ENCODE measurements around the gene DSCAM.

DSCAM gene

DNA sequence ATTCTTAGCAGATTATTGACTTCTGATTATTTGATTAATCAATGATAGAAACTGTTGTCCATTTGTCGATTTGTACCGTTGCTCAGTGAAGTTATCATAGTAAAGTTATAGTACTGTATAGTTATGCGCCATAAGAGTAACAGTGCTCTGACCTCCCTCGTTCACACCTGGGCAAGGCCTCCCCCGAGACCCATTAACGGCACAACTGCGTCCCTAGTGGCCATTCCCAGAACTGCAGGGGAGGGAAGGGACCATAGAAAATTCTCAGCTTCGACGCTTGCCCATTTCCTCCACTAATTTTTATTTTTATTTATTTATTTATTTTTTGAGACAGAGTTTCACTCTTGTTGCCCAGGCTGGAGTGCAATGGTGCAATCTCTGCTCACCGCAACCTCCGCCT, 334.4 kb downstream of the DSCAM start:
- DNase-seq (ENCODE audit: low read depth) = no peak
- H3K4me3 ChIP-seq (ENCODE audit: control insufficient read depth, low read depth, low read length) = no peak overlapping the region
- TF ChIP-seq, protein P1, sequence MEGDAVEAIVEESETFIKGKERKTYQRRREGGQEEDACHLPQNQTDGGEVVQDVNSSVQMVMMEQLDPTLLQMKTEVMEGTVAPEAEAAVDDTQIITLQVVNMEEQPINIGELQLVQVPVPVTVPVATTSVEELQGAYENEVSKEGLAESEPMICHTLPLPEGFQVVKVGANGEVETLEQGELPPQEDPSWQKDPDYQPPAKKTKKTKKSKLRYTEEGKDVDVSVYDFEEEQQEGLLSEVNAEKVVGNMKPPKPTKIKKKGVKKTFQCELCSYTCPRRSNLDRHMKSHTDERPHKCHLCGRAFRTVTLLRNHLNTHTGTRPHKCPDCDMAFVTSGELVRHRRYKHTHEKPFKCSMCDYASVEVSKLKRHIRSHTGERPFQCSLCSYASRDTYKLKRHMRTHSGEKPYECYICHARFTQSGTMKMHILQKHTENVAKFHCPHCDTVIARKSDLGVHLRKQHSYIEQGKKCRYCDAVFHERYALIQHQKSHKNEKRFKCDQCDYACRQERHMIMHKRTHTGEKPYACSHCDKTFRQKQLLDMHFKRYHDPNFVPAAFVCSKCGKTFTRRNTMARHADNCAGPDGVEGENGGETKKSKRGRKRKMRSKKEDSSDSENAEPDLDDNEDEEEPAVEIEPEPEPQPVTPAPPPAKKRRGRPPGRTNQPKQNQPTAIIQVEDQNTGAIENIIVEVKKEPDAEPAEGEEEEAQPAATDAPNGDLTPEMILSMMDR (IDR thresholded peaks at IDR 0.05; ENCODE audit: control insufficient read depth, insufficient read depth, low read depth, low read length, missing control alignments) = peak; percentile 16

DNA sequence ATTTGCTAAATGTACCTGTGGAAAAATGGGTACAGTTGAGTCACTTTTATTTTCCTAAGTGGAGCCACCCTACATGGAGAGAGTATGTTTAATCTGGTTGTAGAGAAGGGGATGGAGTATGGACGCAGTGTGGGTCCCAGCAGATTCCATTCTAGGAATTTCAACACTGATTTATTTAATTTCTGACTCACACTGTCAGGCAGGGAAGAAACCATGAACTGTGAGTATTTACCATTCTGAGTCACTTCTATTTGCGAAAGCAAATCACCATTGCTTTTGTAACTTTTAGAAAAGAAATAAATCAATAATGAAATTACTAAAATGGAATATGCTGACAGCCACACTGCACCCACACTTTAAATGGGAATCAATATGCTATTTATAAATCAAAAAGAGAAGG, 339.0 kb downstream of the DSCAM start:
- TF ChIP-seq, protein P1 (IDR thresholded peaks at IDR 0.05; ENCODE audit: control insufficient read depth, insufficient read depth, low read depth, low read length, missing control alignments) = no peak
- peak; percentile 17 for DNase-seq (ENCODE audit: low read depth)
- H3K4me3 ChIP-seq (ENCODE audit: control insufficient read depth, low read depth, low read length) = no peak overlapping the region

DNA sequence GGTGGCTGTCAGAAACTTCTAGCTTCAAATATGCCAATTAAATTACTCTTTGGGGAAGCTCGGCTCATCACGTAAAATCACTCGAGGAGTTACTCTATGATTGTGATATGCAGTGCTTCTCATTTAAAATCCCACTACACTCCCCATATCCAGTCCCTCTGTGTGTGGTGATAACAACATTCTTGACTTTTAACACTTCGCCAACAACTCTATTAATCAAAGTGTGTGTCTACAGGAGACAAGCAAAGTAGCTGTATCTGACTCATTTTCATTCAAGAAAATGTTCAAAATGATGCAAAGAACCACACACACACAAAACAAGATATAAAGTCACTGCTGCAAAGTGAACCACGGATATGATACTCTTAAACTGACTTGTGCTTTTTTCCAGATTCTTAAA, 341.3 kb downstream of the DSCAM start:
- no peak overlapping the region for H3K4me3 ChIP-seq (ENCODE audit: control insufficient read depth, low read depth, low read length)
- DNase-seq (ENCODE audit: low read depth) = no peak
- TF ChIP-seq, protein P1 (IDR thresholded peaks at IDR 0.05; ENCODE audit: control insufficient read depth, insufficient read depth, low read depth, low read length, missing control alignments) = no peak

DNA sequence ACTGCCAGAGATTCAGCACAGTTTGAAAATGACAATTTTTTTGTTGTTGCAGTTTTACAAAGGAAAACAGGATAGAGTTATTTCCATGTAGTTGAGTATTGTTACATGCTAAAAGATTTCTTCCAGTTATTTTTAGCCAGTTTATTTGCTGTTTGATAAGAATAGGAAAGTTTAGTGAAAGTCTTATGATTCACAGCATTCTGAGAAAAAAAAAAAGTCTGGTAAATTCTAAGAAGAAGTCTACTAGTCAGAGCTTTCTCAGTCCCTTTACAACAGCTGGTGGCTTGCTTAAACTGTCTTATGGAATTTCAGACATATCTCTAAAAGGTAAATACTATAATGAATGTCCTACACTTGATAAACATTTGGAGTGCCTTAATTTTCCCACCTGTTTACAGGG, 341.7 kb downstream of the DSCAM start:
- TF ChIP-seq, protein P1 (IDR thresholded peaks at IDR 0.05; ENCODE audit: control insufficient read depth, insufficient read depth, low read depth, low read length, missing control alignments) = no peak
- H3K4me3 ChIP-seq (ENCODE audit: control insufficient read depth, low read depth, low read length) = no peak overlapping the region
- no peak for DNase-seq (ENCODE audit: low read depth)

DNA sequence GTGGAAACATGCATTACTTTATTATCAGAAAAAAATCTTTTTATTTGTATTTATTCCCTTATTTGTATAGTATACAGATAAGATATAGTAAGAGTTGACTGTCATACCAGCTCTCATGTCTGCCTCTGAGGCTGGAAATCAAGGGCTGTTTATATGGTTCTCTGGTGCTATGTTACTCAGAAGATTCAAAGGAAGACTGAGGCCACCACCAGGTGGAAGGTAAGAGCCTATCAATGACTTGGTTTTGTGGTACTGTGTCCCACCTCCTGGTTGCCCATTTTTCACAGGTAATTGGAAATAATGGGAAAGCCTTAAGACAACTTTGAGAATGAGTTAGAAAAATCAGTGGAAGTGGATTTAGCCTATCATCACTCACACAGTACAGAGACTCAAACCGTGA, 342.1 kb downstream of the DSCAM start:
- TF ChIP-seq, protein P1 (IDR thresholded peaks at IDR 0.05; ENCODE audit: control insufficient read depth, insufficient read depth, low read depth, low read length, missing control alignments) = no peak
- no peak for DNase-seq (ENCODE audit: low read depth)
- H3K4me3 ChIP-seq (ENCODE audit: control insufficient read depth, low read depth, low read length) = no peak overlapping the region

- no peak for DNase-seq (ENCODE audit: low read depth)
- no peak overlapping the region for H3K4me3 ChIP-seq (ENCODE audit: control insufficient read depth, low read depth, low read length)
- TF ChIP-seq, protein P1 (IDR thresholded peaks at IDR 0.05; ENCODE audit: control insufficient read depth, insufficient read depth, low read depth, low read length, missing control alignments) = no peak
Observed at GRCh38 chr21:40496116-40496515, 350.8 kb downstream of the DSCAM start.

- no peak overlapping the region for H3K4me3 ChIP-seq (ENCODE audit: control insufficient read depth, low read depth, low read length)
- TF ChIP-seq, protein P1 (IDR thresholded peaks at IDR 0.05; ENCODE audit: control insufficient read depth, insufficient read depth, low read depth, low read length, missing control alignments) = no peak
- DNase-seq (ENCODE audit: low read depth) = no peak
Observed at GRCh38 chr21:40490408-40490807, 356.6 kb downstream of the DSCAM start.
